DMS53 treated with DMSO at 0.1 percent for 48 hours (cell line): ENCODE results near the gene HIPK2.
"Not testable (repeated sequence)": the region's sequence is repeated elsewhere in the genome, so short reads cannot be mapped to it uniquely, and the experiment has no call there.

ENCODE experiments used
- DNase-seq: peaks from one replicate; lab custom pipeline; 2025; ENCODE audit not compliant: unreplicated experiment; lab: John Stamatoyannopoulos, UW

The HIPK2 gene

GRCh38 chr7:139572704-139573385 lies 205.0 kb downstream of the HIPK2 start:
- no peak for DNase-seq

- DNase-seq = no peak
Observed at GRCh38 chr7:139572071-139572470, 205.7 kb downstream of the HIPK2 start.

DNA sequence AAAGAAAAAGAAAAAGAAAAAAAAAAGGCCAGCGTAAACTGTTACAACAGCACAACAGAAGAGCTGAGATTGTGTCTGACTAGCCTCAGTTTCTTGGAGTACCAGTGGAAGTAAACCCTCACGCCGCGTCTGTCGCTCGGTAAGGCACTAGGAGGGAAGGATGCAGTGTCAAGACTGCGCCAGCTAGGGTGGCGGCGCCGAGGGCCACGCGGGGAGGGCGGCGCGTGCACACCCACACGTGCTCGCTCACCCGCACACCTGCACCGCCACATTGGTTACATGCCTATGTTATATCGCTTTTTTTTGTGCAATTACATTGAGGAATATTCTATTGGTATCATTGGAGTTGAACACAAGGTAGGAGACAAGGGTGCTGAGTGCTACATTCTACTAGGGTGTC lies 206.1 kb downstream of the HIPK2 start:
- DNase-seq = no peak

DNA sequence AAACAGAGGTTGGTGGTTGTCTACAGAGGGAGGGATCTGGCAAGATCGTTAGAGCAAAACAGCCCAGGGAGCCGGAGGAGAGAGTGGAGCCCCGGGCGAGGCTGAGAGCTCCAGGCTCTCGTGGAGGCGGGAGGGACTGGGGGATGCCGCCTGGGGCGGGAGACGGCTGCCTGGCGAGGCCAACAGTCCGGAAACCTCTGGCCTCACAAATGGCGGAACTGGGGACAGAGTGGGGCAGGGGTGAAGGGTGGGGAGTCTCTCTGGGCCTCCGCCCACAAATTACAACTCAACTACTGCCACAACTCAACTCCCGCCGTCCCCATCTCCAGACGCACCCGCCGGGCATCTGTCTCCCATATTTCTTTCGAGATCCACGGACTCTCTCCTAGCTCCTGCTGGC lies 206.6 kb downstream of the HIPK2 start:
- DNase-seq = no peak

DNA sequence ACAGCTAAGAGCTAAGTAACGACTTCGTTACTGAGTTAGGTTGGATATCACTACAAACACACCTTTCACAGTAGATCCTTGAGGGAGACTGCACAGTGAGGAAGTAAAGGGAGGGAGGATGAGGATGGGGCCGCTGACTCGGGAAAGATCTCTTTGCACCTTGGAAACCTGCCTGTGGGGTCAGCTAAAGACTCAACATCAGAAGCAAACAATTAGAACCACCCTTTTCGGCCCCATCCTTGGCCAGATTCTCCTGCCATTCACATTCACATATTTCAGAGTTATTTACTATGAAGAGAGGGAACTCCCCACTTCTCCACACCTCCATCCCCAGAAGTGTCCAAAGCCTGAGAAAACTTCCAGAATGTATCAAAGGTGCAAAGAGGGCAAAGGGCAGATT lies 207.2 kb downstream of the HIPK2 start:
- no peak for DNase-seq

DNA sequence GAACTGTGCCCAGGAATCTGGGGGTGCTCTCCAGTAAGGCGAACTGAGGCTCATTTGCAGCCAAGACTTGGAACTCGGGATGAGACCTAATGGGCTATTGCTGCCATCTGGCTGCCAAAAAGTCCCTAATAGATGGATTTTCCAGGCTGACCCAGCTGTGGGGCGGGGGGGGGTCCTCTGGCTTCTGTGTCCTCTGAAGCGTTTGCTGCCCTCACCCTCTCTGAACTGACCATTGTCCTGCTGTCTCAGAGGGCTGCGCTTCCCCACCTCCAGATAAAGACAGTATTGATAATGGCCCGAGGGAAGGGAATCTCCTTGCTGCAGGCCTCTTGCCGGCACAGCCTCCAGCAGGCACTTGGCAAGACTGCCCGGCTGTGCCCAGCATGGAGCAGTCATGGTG lies 207.7 kb downstream of the HIPK2 start:
- no peak for DNase-seq

DNA sequence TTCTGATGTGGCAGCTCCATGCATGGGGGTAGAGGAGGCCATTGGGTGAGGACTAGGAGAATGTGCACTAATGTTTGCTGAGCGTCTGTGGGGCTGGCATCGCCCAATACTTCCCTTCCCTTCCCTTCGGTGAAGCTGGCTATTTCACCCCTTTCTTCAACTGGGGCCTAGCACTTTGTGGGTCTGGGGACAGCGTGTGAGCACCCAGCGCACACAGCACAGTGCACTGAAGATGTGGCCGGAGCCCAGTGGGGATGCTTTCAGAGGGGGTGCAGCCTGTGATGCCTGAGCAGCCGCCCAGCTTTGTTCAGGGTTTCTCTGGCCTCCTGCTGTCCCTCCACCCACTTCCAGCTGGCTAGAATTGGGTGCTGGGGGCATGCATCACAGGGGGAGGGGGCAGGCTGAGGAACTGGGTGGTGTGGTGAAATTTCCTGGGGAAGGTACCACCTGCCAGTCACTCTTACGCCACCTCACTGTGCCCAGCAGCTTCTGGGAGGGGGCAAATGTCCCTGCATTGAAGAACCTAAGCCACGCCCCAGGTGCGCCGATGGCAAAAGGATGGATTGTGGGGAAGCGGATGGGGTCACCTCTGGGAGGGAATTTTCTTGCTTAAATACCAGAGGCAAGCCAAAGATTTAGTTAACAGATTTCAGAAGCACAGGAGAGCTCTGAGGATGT lies 208.8 kb downstream of the HIPK2 start:
- DNase-seq = no peak

GRCh38 chr7:139568346-139568675 lies 209.5 kb downstream of the HIPK2 start:
- DNase-seq = no peak

DNA sequence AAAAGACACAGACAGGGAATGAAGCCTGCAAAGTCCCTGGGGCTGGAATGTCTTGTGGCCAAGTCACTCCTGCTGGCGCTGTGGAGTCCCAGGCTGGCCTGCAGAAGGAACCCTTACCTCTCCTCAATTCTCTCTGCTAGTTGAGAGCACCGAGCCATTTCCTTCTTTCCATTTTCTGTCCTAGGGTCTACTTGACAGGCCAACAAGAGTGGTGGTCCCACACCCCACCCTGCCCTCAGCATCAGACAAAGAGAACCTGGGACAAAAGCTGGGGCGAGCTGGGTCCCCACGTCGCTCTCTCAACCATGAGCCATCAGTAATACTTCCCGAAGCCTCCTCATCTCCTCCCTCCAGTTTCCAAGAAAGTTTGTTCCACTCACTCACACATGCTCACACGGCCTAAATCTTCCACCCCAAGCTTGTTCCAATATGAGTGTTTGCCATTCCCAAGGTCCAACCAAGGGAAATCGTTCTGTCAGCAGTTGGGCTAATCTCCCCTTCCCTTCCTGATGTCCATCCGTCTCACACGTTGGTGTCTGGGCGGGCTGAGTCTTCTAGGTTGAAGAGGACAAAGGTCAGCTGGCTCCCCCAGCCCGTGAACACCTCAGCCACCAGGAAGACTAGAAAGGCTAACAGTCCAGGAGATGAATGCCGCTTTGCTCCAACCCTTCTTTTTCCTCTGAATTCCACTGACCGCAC lies 210.0 kb downstream of the HIPK2 start:
- no peak for DNase-seq

- no peak for DNase-seq
Observed at GRCh38 chr7:139566736-139567646, 210.8 kb downstream of the HIPK2 start.

GRCh38 chr7:139566075-139566474 lies 211.7 kb downstream of the HIPK2 start:
- DNase-seq = no peak

DNA sequence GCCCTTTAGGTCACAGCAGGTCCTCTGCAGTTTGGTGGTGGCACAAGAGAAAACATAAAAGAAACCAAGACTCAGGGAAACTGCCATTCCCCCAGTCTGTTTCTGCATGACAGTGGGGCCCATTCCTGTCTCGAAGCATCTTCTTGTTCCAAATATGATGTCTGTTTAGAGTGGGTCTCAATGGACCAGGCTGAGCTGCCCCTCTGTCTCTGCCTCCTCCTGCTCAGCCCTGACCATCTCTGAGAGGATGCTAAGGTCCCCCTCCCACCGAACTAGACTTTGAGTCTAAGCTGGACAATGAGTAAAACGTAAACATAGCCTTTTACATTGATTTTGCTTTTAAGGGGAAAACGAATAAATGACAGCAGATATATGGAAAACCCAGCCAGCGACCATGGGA lies 213.9 kb downstream of the HIPK2 start:
- no peak for DNase-seq

DNA sequence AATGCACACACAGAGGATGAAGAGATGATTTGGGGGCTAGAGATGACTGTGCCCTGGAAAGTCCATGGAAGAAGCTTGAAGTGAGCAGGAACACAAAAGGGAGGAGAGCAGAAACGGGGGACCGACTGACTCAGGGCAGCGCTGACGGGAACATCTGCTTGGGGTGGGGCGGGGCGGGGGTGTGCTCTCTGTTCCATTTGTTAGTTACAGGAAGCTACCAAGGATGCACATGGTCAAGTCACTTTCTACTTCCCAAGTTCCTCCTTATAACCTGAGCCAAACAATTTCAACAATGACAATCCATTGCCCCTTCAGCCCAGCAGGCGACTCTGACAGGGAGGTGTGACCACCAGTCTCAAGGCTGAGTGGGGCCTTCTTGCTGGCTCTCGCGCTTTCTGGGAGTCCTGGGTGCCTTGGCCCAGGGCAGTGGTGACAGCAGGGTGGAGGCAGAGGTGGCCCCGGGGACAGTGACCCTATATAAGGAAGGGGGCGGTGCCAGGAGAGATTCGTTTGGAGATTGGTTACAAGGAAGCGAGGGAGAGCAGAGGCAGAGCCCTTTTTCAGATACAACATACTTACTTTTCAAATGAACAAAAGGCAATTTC lies 214.7 kb downstream of the HIPK2 start:
- DNase-seq = no peak

DNA sequence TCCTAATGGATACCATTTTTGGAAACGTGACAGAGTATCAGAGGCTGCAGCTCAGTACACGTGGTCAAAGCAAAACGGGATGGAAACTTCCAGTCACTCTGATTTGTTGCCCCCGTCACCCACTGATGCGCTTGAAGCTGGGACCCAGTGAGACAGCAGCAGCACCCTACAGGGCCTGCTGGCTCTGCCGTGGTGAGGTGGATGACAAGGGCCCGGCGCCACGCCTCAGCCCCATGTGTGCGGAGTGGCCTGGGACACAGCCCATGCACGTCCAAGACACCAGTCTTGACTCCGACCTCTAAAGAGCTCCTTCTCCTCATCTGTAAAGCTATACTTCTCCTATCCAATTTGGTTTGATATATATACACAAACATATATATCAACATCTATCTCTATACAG lies 215.3 kb downstream of the HIPK2 start:
- no peak for DNase-seq

DNA sequence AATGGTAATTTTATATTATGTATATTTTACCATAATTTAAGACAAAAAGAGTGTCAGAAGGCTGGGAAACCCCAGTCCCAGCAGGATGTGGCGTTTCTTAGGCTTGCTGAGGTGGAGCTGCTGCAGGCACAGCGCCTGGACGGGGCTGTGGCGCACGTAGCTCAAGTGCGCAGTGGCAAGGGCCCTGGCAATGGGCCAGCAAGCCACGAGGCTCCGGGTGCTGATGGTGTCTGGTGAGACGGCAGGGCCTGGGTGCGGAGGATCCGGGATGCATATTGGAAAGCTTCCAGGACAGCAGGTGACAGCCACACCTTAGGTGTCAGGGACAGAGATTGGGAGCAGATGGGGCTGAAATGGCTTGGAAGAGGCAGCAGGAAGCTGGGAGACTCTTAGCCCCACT lies 217.1 kb downstream of the HIPK2 start:
- DNase-seq = peak; percentile 95

DNA sequence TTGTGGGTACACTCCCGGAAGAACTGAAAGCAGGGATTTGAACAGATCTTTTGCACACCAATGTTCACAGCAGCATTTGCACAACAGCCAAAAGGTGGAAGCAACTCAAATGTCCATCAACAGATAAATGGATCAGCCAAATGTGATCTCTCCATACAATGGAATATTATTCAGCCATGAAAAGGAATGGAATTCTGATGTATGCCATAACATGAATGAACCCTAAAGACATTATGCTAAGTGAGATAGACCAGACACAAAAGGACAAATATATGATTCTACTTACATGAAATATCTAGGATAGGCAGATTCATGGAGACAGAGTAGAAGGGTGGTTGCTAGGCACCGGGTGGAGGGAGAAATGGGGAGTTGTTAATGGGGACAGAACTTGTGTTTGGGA lies 217.6 kb downstream of the HIPK2 start:
- no peak for DNase-seq

- no peak for DNase-seq
Observed at GRCh38 chr7:139559364-139560105, 218.3 kb downstream of the HIPK2 start.

GRCh38 chr7:139557857-139558581 lies 219.8 kb downstream of the HIPK2 start:
- no peak for DNase-seq

GRCh38 chr7:139553991-139554700 lies 223.7 kb downstream of the HIPK2 start:
- not testable (repeated sequence) for DNase-seq
